ENCODE data around the gene PTPN6. TPM values are rescaled to one million over a fixed set of nuclear protein-coding genes. Genes with fewer than 3 reads are reported as not detected.
A peak's percentile ranks its signal among the peaks of the same experiment; 100 is the strongest.

The PTPN6 gene
- total RNA-seq, 1 experiment from 2014 or later: 28.4 TPM

- BruUV-seq (replicated peaks): no TSS peak
Observed at GRCh38 chr12:6928022-6928702, 23.0 kb upstream of the PTPN6 start.

DNA sequence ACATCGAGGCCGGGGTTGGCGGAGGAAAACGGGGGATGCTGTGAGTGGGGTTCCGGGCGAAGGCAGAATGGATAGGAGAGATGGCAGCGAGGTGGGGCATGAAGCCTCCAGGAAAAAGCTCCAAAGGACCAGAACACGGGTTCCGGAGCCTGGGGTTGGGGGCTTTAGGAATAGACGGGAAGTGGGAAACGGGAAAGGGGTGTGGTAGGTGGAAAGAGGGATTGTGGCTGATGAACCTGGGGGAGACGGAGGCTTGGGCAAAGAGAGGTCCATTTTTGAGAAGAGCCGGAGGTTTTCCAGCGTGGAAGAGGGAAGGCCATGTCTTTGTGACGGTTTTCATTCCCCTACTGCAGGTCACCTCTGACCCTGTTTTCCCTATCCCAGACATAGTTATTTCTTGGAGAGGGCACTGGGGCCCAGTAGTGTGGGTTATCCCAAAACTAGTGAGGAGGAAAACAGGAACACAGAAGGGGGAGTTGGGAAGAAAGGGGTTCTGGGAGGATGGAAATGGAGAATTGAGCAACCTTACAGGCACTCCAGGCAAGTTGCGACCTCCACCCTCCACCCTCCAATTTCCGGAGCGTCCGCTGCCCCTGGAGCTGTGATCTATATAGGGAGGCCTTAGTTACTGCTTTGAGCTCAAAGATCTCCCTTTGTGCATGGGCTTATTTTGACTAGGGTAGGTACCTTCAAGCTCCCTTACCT lies 22.3 kb upstream of the PTPN6 start:
- peak overlapping the region; percentile 93 for H3K4me3 ChIP-seq (ENCODE audit: low read length)
- no peak for ATAC-seq
- H2AFZ ChIP-seq (ENCODE audit: low read length): peak overlapping the region; percentile 57
- intact Hi-C loops (cut with micrococcal nuclease): loop anchor here (5.0 kb wide), 1 partner anchor 62 kb away; the partner anchor contains the start of gene TPI1
- TF ChIP-seq CTCF (conservative IDR thresholded peaks at IDR 0.05; ENCODE audit: low read depth, low read length): no peak
- no peak for TF ChIP-seq EZH2phosphoT487 (IDR thresholded peaks at IDR 0.05; ENCODE audit: borderline replicate concordance, low read length)
- TF ChIP-seq EZH2 (IDR thresholded peaks at IDR 0.05; ENCODE audit: low read length, unreplicated experiment): no peak
- H3K9me2 ChIP-seq (replicated peaks; ENCODE audit: low read length): no peaks in the 10 kb centered on the region
- peak overlapping the region; percentile 95 for H3K4me2 ChIP-seq (ENCODE audit: low read length)
- no peaks in the 10 kb centered on the region for H3F3A ChIP-seq (ENCODE audit: low read length, unreplicated experiment)
- H3K27ac ChIP-seq (ENCODE audit: low read length): no peak overlapping the region
- no peak for DNase-seq
- no peaks in the 10 kb centered on the region for H3K9me3 ChIP-seq (ENCODE audit: low read length)
- ChIA-PET CTCF (interaction anchor here (0.6 kb wide), 1 partner anchor 56 kb away, joined by 6 read pairs; the partner anchor contains the start of gene SPSB2), POLR2A (ENCODE audit: unreplicated experiment) (interaction anchor here (0.5 kb wide), 1 partner anchor 15 kb away, joined by 12 read pairs; the partner anchor contains the start of gene C12orf57)
- no peaks in the 10 kb centered on the region for H3K27me3 ChIP-seq (ENCODE audit: low read length)
- peak overlapping the region; percentile 84 for H3K9ac ChIP-seq (ENCODE audit: low read length)
- peaks cover 43% of the 10 kb centered on the region for H3K4me1 ChIP-seq (ENCODE audit: insufficient read depth, low read length)
- H3K36me3 ChIP-seq (ENCODE audit: low read depth, low read length): no peaks in the 10 kb centered on the region
- no peaks in the 10 kb centered on the region; the same call in 1 of the 2 replicates for H4K20me1 ChIP-seq (ENCODE audit: low read length)
- no TSS peak for BruUV-seq (replicated peaks)
- peaks cover 55% of the 10 kb centered on the region for H3K79me2 ChIP-seq (ENCODE audit: low read length)

More at GRCh38 chr12:6928022-6928702, 23.0 kb upstream of the PTPN6 start:
- Histone ChIP-seq H3K9me2 (replicated peaks; ENCODE audit: low read length) (no peaks in the 10 kb centered on the region), H3K36me3 (ENCODE audit: low read depth, low read length) (no peaks in the 10 kb centered on the region), H3K27me3 (ENCODE audit: low read length) (no peaks in the 10 kb centered on the region), H3F3A (ENCODE audit: low read length, unreplicated experiment) (no peaks in the 10 kb centered on the region), H2AFZ (ENCODE audit: low read length) (peak overlapping the region; percentile 57), H3K79me2 (ENCODE audit: low read length) (peaks cover 55% of the 10 kb centered on the region), H3K9ac (ENCODE audit: low read length) (peak overlapping the region; percentile 84), H3K27ac (ENCODE audit: low read length) (no peak overlapping the region), H3K9me3 (ENCODE audit: low read length) (no peaks in the 10 kb centered on the region), H4K20me1 (ENCODE audit: low read length) (no peaks in the 10 kb centered on the region; the same call in 1 of the 2 replicates), H3K4me3 (ENCODE audit: low read length) (peak overlapping the region; percentile 93), H3K4me1 (ENCODE audit: insufficient read depth, low read length) (peaks cover 43% of the 10 kb centered on the region), H3K4me2 (ENCODE audit: low read length) (peak overlapping the region; percentile 95)
- ChIA-PET POLR2A (ENCODE audit: unreplicated experiment) (no interaction called here), CTCF (interaction anchor here (0.6 kb wide), 1 partner anchor 55 kb away, joined by 6 read pairs; the partner anchor contains the start of gene SPSB2)
- intact Hi-C loops (cut with micrococcal nuclease): loop anchor here (5.0 kb wide), 1 partner anchor 61 kb away; the partner anchor contains the start of gene TPI1
- DNase-seq: no peak
- ATAC-seq: no peak
- no peak for TF ChIP-seq EZH2phosphoT487 (IDR thresholded peaks at IDR 0.05; ENCODE audit: borderline replicate concordance, low read length)
- TF ChIP-seq CTCF (conservative IDR thresholded peaks at IDR 0.05; ENCODE audit: low read depth, low read length): no peak
- TF ChIP-seq EZH2 (IDR thresholded peaks at IDR 0.05; ENCODE audit: low read length, unreplicated experiment): no peak
